ENCODE results near the gene AGPAT3.

The AGPAT3 gene

DNA sequence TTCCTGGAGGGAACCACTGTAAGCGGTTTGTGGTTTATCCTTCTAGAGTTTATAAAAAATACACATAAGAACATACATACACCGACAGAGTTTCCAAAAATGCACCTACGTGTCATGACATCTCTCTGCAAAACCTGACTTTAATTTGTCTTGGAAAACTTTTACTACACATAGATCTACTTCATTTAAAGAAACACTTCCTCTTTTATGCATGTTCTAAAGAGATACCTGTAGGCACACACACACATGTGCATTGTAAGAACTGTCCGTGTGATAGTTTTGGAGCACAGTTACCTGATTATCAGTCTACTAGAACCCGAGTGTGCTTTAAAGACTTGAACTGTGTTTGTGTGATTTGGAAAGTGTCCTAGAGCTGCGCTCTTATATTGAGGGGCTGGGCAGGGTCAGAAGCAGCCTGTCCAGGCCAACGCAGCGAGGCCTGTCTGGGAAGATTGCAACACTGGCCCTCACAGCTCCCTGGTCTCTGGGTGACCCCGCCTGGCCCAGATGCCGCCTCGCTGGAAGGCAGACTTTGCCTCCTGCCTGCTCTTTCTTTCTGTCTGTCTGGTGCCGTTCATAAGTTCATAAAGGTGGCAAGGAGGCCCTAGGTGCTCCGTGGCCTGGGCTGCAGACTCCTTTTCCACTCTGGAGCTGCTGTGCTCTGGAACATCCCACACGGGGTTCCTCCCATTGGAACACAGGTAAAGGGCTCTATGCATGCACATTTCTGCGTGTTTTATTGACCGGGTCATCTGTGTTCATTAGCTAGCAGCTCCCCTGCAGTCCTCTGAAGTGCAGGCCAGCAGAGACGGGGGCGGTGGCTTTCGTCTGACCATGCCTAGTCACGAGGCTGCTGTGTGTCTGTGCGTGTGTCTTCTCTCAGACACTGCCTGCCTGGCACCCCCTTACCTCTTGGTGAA lies 46.3 kb downstream of the AGPAT3 start:
- TF ChIP-seq, protein P1, sequence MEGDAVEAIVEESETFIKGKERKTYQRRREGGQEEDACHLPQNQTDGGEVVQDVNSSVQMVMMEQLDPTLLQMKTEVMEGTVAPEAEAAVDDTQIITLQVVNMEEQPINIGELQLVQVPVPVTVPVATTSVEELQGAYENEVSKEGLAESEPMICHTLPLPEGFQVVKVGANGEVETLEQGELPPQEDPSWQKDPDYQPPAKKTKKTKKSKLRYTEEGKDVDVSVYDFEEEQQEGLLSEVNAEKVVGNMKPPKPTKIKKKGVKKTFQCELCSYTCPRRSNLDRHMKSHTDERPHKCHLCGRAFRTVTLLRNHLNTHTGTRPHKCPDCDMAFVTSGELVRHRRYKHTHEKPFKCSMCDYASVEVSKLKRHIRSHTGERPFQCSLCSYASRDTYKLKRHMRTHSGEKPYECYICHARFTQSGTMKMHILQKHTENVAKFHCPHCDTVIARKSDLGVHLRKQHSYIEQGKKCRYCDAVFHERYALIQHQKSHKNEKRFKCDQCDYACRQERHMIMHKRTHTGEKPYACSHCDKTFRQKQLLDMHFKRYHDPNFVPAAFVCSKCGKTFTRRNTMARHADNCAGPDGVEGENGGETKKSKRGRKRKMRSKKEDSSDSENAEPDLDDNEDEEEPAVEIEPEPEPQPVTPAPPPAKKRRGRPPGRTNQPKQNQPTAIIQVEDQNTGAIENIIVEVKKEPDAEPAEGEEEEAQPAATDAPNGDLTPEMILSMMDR (IDR thresholded peaks at IDR 0.05; ENCODE audit: insufficient read depth, low read length, missing control alignments): no peak
- no peak overlapping the region for H3K4me3 ChIP-seq (ENCODE audit: low read depth, low read length)
- DNase-seq (ENCODE audit: low read depth, low spot score): no peak
- POLR2A ChIA-PET: no interaction called here
- CTCF ChIA-PET: no interaction called here

DNA sequence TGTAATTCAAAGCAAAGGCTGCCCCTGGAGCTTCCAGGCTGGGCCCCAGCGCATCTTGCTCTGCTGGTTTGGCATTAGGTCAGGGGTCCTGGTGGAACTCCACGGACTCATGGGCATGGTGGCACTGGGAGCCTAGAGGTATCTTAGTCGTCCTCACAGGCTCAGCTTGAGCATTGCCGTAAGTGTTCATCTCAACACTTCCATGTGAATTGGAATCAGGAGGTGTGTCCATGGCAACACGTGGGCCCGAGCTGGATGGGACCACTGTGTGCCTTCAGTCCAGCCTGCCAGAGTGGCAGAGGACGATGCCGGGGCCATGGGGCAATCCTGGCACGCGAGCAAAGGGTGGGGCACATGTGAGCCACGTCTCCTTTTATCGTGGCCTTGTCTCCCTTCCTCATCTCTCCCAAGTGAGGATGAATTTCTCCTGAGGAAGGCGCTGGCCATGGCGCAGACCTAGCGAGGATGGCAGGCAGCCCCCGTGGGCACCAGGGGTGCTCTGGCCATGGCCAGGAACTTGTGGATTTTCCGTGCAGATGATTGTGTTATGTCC lies 47.0 kb downstream of the AGPAT3 start:
- TF ChIP-seq, protein P1 (IDR thresholded peaks at IDR 0.05; ENCODE audit: insufficient read depth, low read length, missing control alignments): no peak
- POLR2A ChIA-PET: no interaction called here
- CTCF ChIA-PET: no interaction called here
- no peak for DNase-seq (ENCODE audit: low read depth, low spot score)
- no peak overlapping the region for H3K4me3 ChIP-seq (ENCODE audit: low read depth, low read length)

DNA sequence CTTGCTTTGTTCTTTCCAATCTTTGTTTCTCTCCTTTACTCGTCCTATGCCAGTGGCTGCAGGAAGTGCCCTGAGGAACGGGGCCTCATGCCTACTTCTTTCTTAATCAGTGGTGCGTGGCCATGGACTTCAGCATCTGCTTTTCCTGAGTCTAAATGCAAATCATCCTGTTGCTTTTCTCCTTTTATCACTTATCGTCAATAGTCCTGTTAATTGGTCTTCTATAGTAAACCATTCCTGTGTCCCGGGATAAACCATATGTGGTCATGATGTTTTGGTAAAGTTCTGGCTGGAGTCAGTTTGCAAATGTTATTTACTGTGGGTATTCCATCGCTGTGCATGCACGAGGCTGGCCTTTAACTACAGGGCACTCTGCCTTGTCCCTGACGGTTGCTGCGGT lies 47.5 kb downstream of the AGPAT3 start:
- TF ChIP-seq, protein P1 (IDR thresholded peaks at IDR 0.05; ENCODE audit: insufficient read depth, low read length, missing control alignments): no peak
- H3K4me3 ChIP-seq (ENCODE audit: low read depth, low read length): no peak overlapping the region
- ChIA-PET POLR2A (no interaction called here), CTCF (no interaction called here)
- DNase-seq (ENCODE audit: low read depth, low spot score): no peak

DNA sequence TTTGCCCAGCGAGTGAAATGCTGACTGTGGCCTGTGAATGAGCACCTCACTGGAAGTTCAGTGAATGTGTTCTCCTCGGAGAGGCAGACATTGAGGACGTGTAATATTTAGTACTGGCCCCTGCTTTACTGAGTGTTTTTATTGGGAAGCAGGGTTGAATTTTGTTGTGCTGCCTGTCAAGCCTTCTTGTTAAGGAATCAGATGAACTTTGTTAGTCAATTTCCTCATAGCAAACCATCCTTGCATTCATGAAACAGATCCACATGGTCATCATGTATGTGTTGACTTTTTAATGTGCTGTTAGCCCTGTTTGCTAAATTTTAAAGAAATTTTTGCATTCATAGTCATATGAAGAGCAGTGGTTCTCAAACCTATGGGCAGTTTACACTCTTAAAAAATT lies 47.9 kb downstream of the AGPAT3 start:
- ChIA-PET POLR2A (no interaction called here), CTCF (no interaction called here)

DNA sequence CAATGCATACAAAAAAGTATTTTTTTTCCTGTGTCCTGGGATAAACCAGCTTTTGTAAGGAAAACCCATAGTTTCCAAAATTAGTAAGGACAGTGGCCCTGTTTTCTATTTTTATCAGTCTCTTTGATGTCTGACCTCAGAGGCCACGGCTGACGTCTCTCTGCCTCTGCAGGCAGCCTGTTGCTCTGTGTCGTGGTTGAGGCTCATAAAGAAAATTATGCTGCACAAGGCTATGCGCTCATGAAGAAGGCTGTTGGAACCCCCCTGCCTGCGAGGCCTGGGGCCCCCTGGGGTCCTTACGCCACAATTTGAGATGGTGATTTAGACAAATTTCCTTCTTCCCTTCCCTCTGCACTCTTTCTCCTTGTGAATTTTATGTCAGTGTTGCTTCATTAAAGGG lies 48.9 kb downstream of the AGPAT3 start:
- ChIA-PET CTCF (interaction anchor here (0.6 kb wide), 1 partner anchor 9 kb away, joined by 3 read pairs; no protein-coding TSS in a partner anchor), POLR2A (no interaction called here)
- no peak for DNase-seq (ENCODE audit: low read depth, low spot score)
- no peak overlapping the region for H3K4me3 ChIP-seq (ENCODE audit: low read depth, low read length)
- TF ChIP-seq, protein P1 (IDR thresholded peaks at IDR 0.05; ENCODE audit: insufficient read depth, low read length, missing control alignments): no peak

More for the DNA sequence above, 47.9 kb downstream of the AGPAT3 start:
- no peak for DNase-seq (ENCODE audit: low read depth, low spot score)
- H3K4me3 ChIP-seq (ENCODE audit: low read depth, low read length): no peak overlapping the region
- TF ChIP-seq, protein P1 (IDR thresholded peaks at IDR 0.05; ENCODE audit: insufficient read depth, low read length, missing control alignments): no peak

DNA sequence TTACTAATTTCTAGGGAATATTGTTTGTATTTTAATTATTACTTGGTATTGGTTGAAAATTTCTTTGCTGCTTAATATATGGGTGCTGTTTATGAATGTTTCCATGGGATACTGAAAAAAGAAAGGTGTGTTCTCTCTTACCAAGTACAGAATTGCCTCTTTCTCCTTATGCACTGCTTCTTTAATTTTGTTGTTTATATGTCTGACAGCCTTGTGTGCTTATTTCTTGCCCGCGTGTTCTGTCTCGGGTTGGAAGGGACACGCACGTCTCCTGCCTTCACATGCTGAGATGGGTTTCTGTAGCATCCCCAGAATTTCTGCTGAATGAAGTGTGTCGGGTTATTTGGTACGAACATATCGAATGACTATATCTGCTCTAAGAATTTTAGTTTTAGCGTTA lies 51.1 kb downstream of the AGPAT3 start:
- DNase-seq (ENCODE audit: low read depth, low spot score): no peak
- no peak overlapping the region for H3K4me3 ChIP-seq (ENCODE audit: low read depth, low read length)
- TF ChIP-seq, protein P1 (IDR thresholded peaks at IDR 0.05; ENCODE audit: insufficient read depth, low read length, missing control alignments): no peak
- ChIA-PET POLR2A (no interaction called here), CTCF (no interaction called here)
